Measurements from ENCODE around the gene REN. TPM values are rescaled to one million over a fixed set of nuclear protein-coding genes. Genes with fewer than 3 reads are reported as not detected.

REN gene
- total RNA-seq, 1 experiment from 2014 or later, result not detected

DNA sequence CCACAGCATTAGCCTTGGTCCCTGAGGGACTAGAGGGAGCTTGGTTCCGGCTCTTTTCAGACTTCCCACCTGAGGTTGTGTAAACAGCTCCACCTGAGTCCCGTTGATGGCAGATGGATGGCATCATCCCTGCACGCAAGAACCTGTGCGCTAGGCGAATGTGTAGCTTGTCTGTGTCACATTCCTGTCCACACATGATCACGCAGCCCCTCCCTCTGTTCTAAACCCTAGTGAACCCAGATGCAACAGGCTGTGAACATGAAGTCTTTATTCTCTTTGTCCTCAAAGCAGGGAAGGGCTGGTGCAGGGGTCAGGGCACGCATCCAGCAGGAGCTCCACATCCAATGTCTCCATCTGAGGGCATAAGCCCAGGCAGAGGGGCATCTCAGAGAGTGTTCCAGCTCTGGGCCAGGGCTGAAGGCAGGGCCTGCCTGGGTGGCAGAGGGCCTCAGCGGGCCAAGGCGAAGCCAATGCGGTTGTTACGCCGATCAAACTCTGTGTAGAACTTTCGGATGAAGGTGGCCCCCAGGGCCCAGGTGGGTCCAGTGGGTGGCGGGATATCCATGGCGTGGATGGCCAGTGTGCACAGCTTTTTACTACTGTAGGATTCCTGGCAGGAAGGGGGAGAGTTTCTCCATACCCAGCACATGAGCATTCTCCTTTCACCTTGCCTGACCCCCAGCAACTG, 11.4 kb downstream of the REN start:
- DNase-seq (ENCODE audit: low read depth), result no peak

DNA sequence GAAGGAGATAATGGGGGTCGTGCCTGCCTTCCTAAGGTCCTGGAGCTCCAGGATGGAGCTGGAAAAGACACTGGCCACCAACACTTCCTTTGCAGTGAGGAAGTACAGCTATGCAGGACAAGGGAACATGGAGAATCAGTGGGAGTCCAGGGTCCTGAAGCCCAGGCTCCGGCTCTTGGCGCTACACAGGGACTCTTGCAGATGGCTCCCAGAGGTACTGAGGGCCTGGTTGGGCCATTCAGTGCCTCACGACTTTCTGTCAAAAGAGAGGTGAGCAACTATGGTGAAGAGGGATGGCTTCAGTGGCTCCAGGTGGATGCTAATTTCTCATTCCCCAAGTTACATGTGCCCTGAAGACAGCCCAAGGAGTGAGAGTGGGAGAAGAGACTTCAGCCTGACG, 12.5 kb downstream of the REN start:
- DNase-seq (ENCODE audit: low read depth), result no peak

GRCh38 chr1:204152310-204153044, 13.7 kb downstream of the REN start:
- no peak for DNase-seq (ENCODE audit: low read depth)

- no peak for DNase-seq (ENCODE audit: low read depth)
Measured at GRCh38 chr1:204151552-204152309, 14.4 kb downstream of the REN start, which contains the start of gene ETNK2. ETNK2 (minus strand) TSS chr1:204152044; CDS start chr1:204151852, 192 bp downstream.

GRCh38 chr1:204150702-204151551, 15.2 kb downstream of the REN start:
- no peak for DNase-seq (ENCODE audit: low read depth)

DNA sequence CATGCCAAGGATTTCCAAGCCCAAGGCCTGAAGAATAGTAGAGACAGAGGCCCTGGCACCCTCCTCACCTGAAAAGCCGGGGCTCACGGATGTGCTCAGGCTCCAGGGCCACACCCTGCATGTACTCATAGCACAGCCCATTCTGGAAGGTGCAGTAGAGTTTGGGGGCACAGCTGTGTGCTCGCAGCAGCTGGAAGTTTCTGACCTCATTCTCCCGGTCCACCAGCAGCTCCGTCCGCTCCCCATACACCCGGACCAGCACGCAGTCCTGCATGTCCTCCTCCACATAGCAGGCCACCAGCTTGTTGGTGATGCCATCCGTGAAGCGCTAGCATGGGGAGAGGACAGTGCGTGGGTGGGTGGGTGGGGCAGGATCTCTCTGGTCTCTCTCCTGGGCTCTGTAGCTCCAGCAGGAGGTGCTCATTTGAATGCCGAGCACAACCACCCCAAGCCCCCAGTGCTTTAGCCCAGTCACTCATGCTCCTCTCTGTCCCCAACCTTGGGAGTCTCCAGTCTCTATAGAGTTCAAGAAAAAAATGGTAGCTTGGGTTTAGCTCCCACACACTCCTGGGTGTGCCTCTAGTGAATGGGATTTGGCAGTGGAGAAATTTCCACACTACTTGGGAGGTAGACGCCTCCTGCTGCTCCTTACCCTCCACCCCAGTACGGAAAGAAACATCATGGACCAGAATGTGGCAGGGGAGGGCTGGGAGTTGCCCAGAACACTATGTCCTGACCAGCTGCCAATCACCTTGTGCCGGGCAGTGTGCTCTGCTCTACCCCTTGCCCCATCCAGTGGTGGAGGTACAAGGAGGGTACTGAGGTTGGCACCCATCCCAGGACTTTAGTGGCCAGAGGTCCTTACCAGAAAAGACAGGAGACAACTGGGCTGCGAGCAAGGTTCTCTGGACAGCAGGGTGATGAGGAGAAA, 16.2 kb downstream of the REN start:
- DNase-seq (ENCODE audit: low read depth), result no peak

- no peak for DNase-seq (ENCODE audit: low read depth)
Measured at GRCh38 chr1:204149107-204149506, 17.0 kb downstream of the REN start.

DNA sequence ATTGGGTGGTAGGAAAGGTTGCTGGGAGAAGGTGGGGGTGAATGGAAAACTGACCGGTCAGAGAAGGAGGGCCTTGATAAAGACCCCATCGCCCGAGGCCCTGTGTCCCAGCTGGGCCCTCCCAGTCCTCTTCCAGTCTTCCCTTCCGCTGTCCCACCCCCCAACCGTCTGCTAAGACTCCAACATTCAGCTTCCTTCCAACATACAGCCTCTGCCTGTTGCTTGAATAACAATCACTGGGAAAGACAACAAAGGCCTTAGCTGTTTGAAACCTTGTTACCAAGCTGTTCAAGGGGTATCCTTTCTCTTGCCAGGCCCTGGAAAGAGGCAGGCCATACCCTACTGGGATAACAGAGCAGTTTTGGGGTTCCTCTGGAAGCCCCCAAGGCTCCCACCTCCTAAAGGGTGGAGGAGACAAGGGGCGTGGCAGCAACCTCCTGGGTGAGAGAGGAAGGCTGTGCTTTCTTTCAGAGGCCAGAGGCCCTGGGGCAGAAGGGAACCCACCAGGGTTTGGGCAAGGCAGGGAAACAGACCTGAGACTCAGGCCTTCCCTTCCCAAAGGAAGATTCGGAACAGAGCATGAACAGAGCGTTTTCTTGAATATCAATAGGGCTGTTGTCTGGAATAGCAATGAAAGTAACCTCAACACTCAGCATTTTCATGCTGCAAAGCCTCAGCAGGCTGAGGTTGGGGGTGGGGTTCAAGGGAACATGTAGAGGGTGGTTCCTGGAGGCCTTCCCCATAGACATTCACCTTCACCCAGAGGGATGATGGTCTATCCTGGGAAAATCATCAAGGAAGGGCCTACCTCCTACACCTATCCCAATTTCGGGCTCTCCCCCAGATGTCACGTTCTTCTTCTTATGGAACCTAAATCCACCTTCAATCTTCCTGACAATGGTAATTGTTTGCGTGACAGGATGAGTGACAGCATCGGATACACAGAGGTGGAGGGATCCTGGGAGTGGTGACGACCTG, 18.4 kb downstream of the REN start:
- DNase-seq (ENCODE audit: low read depth), result no peak

- DNase-seq (ENCODE audit: low read depth), result no peak
Measured at GRCh38 chr1:204146965-204147364, 19.2 kb downstream of the REN start.

- DNase-seq (ENCODE audit: low read depth), result no peak
Measured at GRCh38 chr1:204146309-204146708, 19.8 kb downstream of the REN start.

DNA sequence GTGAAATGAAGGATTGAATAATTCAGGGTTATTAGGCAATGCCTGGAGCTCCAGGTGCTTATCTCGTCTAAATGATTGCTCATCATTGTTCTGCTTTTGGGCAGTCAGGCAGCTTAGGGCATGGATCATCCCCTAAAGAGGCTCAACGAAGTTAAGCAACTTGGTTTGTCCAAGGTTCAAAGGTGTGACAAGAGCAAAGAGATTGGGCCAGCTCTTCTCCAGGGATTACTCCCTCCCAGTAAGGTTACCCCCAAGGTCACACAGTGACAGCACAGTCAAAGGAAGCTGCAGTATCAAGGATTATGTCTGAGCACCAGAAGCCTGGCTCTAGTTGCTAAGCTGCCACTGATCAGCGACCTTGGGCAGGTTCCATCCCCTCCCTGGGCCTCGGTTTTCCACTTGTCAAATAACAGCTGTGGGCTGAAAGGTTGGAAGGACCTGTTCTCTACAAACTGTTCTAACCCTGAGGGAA, 21.1 kb downstream of the REN start:
- DNase-seq (ENCODE audit: low read depth), result no peak

GRCh38 chr1:204143276-204144041, 22.7 kb downstream of the REN start:
- DNase-seq (ENCODE audit: low read depth), result no peak

- DNase-seq (ENCODE audit: low read depth), result no peak
Measured at GRCh38 chr1:204142032-204142974, 23.8 kb downstream of the REN start.

DNA sequence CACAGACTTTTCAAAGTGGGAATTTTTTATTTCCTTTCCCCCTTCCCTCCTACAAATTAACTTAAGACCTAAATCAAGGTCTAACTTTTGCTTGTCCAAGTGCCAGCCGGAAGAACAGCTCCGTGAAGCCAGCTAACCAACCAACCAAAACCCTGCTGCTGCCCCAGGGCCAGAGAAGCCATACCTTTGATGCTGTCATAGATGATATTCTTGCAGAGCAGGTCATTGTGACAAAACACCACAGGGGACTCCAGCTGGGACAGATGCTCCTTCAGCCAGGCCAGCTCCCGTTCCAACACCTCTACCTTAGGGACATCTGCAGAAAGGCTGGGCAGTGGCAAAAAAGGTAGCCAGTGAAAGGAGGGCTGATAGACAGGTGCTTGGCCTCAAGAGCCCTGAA, 25.0 kb downstream of the REN start:
- DNase-seq (ENCODE audit: low read depth), result no peak

- no peak for DNase-seq (ENCODE audit: low read depth)
Measured at GRCh38 chr1:204139952-204140351, 26.2 kb downstream of the REN start.

GRCh38 chr1:204139088-204139487, 27.0 kb downstream of the REN start:
- DNase-seq (ENCODE audit: low read depth), result no peak

DNA sequence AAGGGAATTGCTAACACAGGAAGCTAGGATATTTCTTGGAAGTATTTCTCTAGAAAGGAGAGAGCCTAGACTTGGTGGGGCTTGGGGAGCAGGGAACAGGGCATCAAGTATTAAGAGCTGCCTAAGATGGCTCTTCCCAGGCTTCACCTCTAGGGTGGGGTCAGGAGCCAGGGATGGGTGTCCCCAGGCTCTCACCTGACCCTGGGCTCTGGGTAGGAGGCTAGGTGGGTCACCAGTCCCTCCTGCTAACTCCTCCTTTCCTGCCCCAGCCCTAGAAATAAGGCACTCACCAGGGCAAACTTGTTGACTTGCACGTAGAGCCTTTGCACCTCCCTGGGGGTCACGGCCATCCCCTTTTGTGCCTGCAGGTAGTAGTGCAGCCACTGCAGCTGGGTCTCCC, 29.3 kb downstream of the REN start:
- no peak for DNase-seq (ENCODE audit: low read depth)
